AG04449 (cell line): ENCODE measurements around the gene DNAAF1.
"Not testable (repeated sequence)": the region's sequence is repeated elsewhere in the genome, so short reads cannot be mapped to it uniquely, and the experiment has no call there.

ENCODE experiments used
- CTCF ChIA-PET: fragments of 350-600 bp; formaldehyde crosslinking; extraction: SDS; loops from one replicate; lab custom pipeline; 2021; ENCODE audit warnings: antibody characterized with exemption; lab: Yijun Ruan, JAX
- POLR2A ChIA-PET: fragments of 400-600, 350-600 bp; formaldehyde crosslinking; extraction: SDS; loops from one replicate; lab custom pipeline; 2020; ENCODE audit warnings: antibody characterized with exemption, inconsistent platforms; lab: Yijun Ruan, JAX
- DNase-seq: peaks from one replicate; pipeline ENCODE4 v3.0.0-alpha.2; 2010; ENCODE audit warnings: low read depth, low spot score
- H3K4me3 ChIP-seq: 2 replicates; pipeline ENCODE4 v1.5.1; 2011; ENCODE audit warnings: low read depth, mild to moderate bottlenecking, control low read depth, low read length
- TF ChIP-seq, protein P1 (sequence below): IDR thresholded peaks from one replicate; pipeline ENCODE4 v1.5.1; 2011; ENCODE audit warnings: mild to moderate bottlenecking, moderate library complexity, low read length, control low read depth, inconsistent platforms; ENCODE audit not compliant: insufficient read depth; ENCODE audit errors: missing control alignments

Gene DNAAF1

DNA sequence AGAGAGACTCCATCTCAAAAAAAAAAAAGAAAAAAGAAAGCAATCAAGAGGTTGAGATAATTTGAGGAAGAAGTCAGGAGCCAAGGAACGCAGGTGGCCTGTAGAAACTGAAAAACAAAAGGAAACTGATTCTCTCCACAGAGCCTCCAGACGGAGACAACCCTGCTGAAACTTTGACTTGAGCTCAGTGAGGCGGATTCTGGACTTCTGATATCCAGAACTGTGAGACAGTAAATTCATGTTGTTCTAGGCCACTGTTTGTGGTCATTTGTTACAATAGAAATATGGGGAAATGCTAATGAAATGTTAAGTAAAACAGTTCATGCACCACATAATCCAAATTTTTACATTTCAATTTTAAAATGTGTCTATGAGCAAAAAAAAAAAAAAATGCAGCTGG lies 33.6 kb upstream of the DNAAF1 start:
- TF ChIP-seq, protein P1, sequence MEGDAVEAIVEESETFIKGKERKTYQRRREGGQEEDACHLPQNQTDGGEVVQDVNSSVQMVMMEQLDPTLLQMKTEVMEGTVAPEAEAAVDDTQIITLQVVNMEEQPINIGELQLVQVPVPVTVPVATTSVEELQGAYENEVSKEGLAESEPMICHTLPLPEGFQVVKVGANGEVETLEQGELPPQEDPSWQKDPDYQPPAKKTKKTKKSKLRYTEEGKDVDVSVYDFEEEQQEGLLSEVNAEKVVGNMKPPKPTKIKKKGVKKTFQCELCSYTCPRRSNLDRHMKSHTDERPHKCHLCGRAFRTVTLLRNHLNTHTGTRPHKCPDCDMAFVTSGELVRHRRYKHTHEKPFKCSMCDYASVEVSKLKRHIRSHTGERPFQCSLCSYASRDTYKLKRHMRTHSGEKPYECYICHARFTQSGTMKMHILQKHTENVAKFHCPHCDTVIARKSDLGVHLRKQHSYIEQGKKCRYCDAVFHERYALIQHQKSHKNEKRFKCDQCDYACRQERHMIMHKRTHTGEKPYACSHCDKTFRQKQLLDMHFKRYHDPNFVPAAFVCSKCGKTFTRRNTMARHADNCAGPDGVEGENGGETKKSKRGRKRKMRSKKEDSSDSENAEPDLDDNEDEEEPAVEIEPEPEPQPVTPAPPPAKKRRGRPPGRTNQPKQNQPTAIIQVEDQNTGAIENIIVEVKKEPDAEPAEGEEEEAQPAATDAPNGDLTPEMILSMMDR = no peak
- ChIA-PET POLR2A (interaction anchor here (0.7 kb wide), 1 partner anchor 27 kb away, joined by 3 read pairs; no protein-coding TSS in a partner anchor), CTCF (interaction anchor here (0.9 to 1.5 kb wide), 4 partner anchors 10 to 45 kb away, joined by 3 to 5 read pairs (median 4); no protein-coding TSS in a partner anchor)
- no peak overlapping the region for H3K4me3 ChIP-seq
- no peak for DNase-seq

DNA sequence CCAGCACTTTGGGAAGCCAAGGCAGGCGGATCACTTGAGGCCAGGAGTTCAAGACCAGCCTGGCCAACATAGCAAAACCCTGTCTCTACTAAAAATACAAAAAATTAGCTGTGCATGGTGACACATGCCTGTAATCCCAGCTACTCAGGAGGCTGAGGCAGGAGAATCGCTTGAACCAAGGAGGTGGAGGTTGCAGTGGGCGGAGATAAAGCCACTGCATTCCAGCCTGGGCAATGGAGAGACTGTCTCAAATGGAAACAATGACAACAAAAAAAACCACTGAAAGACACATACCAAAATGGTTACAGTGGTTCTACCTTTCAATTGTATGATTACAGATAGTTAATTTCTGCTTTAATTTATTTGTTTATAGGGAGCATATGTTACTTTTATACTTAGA lies 33.2 kb upstream of the DNAAF1 start:
- not testable (repeated sequence) for H3K4me3 ChIP-seq, DNase-seq
- CTCF ChIA-PET = interaction anchor here (0.9 to 1.3 kb wide), 4 partner anchors 11 to 46 kb away, joined by 3 to 6 read pairs (median 4); no protein-coding TSS in a partner anchor
- POLR2A ChIA-PET = interaction anchor here (0.7 kb wide), 1 partner anchor 26 kb away, joined by 3 read pairs; no protein-coding TSS in a partner anchor

DNA sequence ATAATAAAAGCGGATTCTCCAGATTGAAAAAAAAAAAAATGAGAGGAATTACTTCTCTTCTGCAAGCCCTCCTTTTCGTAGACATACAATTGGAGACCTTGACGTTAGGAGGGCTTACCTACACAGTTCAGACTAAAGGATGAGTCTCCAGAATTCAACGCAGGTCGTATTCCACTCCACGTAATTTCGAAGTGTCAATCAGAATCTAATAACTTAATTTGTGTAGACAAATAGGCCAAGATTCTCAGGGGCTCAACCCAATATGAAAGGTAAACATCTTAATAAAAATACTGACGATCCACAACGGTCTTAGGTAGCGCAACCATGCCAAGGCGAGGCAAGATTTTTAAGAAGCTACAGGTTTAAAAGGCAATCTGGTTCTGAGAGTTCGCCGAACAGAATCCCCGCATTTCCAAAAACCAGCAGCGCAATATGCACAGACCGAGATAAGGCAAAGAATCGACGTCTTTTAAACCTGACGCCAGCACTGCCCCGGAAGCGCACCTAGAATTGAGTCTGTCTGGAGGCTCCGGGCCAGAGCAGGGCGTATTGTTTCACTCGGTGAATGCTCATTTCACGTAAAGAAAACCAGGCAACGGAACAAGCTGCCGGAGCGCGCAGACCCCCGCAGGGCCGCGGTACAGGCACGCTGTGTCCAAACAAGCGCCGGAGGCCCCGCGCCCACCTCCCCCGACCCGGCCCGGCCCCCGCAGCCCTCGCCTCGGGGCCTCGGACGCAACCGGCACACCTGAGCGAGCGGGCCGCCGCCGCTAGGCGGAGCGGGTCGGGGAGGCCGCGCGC lies 29.0 kb upstream of the DNAAF1 start:
- CTCF ChIA-PET = interaction anchor here (1.0 to 5.1 kb wide), 16 partner anchors 10 to 390 kb away, joined by 3 to 24 read pairs (median 4); partner anchors contain the start of gene TAF1C
- TF ChIP-seq, protein P1 = no peak
- peak overlapping the region; percentile 98 for H3K4me3 ChIP-seq
- no peak for DNase-seq
- POLR2A ChIA-PET = interaction anchor here (0.5 to 1.5 kb wide), 5 partner anchors 13 to 308 kb away, joined by 3 to 8 read pairs (median 4); partner anchors contain the start of genes DNAAF1 and HSDL1

DNA sequence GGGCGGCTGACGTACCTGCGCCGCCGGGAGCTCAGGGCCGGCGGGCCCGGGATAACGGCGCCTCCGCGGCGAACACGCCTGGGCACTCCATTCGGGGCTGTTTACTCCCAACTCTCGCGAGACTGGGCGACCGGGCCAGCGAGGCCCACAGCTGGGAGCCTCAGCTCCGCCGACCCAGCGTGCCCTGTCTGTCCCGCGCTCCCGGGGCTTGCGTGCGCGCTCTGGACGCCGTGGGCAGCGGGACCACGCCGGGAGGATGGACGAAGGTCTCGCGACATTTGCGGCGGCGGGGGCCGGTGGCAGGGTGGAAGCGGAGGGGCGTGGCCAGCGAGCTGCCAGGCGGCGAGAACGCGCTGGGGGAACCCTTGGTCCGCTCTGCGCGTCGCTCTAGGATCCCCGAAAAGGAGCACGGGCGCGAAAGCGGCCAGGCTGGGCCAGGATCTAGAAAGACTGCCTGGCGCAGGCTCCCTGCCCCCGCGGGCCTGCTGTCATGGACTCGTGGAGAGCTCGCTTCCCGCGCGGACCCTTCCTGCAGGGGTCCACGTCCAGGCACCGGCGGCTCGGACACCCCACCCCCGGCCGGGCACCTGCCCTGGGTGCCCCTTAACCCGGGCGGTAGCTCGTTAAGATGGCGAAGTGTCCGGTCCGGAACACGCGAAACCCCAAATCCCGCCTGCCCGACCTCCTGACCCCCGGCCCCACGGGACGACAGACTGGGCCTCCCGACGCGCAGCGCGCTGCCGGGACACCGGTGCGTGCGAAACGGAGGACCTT lies 28.2 kb upstream of the DNAAF1 start, which contains the start of gene MBTPS1:
Gene MBTPS1 (minus strand): TSS at position 223 of the 774 bp plus-strand sequence. CDS start 15,159 bp downstream, outside the sequence.
- TF ChIP-seq, protein P1 = no peak
- DNase-seq = peak; percentile 73
- POLR2A ChIA-PET = interaction anchor here (0.5 to 1.5 kb wide), 5 partner anchors 13 to 309 kb away, joined by 3 to 8 read pairs (median 4); partner anchors contain the start of genes DNAAF1 and HSDL1
- H3K4me3 ChIP-seq = peak within 1 kb of the TSS; percentile 98
- CTCF ChIA-PET = interaction anchor here (1.0 to 5.1 kb wide), 15 partner anchors 11 to 389 kb away, joined by 3 to 24 read pairs (median 5); partner anchors contain the start of gene TAF1C

DNA sequence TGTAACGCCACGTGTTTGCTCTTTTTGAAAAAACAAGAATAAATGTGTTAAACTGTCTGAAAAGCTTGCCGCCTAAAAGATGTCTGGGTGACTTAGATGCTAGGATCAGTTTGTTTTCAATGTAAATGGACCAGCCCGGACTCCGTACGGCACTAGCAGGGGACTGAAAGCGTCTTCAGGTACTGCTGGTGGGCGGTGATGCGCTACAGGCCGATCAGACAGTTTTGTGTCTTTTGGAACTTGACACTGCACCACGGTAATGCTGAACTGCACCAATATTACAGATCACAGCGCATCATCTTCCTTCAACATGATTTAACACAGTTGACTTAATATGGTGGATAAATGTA lies 27.6 kb upstream of the DNAAF1 start:
- no peak for DNase-seq
- POLR2A ChIA-PET = interaction anchor here (1.0 to 1.5 kb wide), 2 partner anchors 28 to 60 kb away, joined by 5 to 8 read pairs; partner anchors contain the start of genes DNAAF1 and HSDL1
- TF ChIP-seq, protein P1 = no peak
- H3K4me3 ChIP-seq = peak overlapping the region; percentile 98
- CTCF ChIA-PET = interaction anchor here (1.1 to 5.1 kb wide), 9 partner anchors 12 to 389 kb away, joined by 3 to 24 read pairs (median 8); partner anchors contain the start of gene TAF1C

DNA sequence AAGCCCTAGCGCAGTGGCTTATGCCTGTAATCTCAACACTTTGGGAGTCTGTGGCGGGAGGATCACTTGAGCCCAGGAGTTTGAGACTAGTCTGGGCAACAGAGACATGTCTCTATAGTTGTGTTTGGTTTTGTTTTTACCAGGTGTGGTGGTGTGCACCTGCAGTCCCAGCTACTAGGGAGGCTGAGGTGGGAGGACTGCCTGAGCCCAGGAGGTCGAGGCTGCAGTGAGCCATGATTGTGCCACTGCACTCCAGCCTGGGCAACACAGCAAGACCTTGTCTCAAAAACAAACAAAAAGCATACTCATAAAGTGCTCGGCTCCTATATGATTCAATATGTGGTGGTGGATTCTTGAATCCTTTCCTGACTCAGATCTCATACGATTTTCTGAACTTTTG lies 26.8 kb upstream of the DNAAF1 start:
- POLR2A ChIA-PET, H3K4me3 ChIP-seq, DNase-seq: not testable (repeated sequence)
- CTCF ChIA-PET = interaction anchor here (5.1 kb wide), 1 partner anchor 69 kb away, joined by 19 read pairs; the partner anchor contains the start of gene TAF1C
